Stimulated activated CD4-positive, alpha-beta T cell treated with anti-CD3 and anti-CD28 coated beads, TNF-alpha, amount 100 ng/mL, for 48 hours (primary cell): Measurements from ENCODE around the gene JADE1.

Source experiments
- DNase-seq, 3 donors: peaks; one replicate each; pipeline ENCODE4 v3.0.0-alpha.2; 2020; ENCODE audit warnings: low read depth in 3 of 3

The JADE1 gene

GRCh38 chr4:128841402-128841801 is 31.9 kb downstream of the JADE1 start:
- DNase-seq: no peak

- no peak for DNase-seq
Measured at GRCh38 chr4:128844931-128845330, 35.4 kb downstream of the JADE1 start.

- DNase-seq: no peak
Measured at GRCh38 chr4:128846063-128846462, 36.6 kb downstream of the JADE1 start.

- DNase-seq: no peak
Measured at GRCh38 chr4:128847082-128847724, 37.7 kb downstream of the JADE1 start.

DNA sequence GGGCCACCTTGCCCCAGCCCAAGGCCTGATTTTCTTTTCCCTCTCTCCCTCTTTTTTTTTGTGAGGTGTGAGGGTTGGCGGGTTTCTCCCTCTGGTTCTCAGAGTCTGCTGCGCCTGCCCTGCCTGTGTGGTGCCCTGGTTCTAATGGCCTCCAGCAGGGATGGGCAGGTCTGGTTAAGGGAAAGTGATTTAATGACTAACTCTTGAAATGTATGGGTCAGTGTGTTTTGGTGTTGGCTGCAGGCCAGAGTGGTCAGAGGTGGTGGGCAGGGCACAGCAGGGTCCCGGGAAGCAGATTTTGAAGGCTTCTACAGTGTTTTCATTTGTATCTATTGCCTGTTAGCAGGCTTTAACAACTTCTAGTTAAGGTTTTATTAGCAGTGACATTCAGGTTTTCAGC is 39.0 kb downstream of the JADE1 start:
- DNase-seq: no peak

- no peak for DNase-seq
Measured at GRCh38 chr4:128850252-128850651, 40.8 kb downstream of the JADE1 start.

DNA sequence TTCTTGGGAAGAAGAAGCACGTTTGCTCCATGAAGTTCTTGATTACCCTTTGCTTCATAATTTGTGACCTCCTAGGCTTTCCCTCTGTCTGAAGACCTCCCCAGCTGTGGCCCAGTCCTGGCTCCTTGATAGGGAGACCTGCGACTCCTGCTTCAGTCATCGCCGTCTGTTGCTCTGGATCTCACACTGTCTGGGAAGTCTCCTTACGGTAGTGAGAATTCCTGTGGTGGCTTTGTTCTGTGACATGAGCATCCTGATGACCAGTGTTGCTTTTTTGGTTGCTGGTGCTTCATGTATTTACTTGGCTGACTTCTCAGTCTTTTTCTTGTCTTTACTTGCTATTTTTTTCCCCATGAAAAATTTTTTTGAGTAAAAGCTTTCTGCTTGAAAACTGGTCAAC is 44.2 kb downstream of the JADE1 start:
- DNase-seq: no peak

- DNase-seq: no peak
Measured at GRCh38 chr4:128854433-128854832, 44.9 kb downstream of the JADE1 start.

DNA sequence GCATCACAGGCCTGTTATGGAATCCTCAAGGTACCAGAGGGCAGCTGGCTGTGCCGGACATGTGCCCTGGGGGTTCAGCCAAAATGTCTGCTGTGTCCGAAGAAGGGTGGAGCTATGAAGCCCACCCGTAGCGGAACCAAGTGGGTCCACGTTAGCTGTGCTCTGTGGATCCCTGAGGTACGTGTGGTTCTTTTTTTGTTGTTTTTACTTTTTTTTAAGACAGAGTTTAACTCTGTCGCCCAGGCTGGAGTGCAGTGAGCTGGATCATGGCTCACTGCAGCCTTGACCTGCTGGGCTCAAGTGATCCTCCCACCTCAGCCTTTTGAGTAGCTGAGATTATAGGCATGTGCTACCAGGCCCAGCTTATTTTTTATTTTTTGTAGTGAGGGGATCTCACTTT is 46.1 kb downstream of the JADE1 start:
- no peak for DNase-seq

DNA sequence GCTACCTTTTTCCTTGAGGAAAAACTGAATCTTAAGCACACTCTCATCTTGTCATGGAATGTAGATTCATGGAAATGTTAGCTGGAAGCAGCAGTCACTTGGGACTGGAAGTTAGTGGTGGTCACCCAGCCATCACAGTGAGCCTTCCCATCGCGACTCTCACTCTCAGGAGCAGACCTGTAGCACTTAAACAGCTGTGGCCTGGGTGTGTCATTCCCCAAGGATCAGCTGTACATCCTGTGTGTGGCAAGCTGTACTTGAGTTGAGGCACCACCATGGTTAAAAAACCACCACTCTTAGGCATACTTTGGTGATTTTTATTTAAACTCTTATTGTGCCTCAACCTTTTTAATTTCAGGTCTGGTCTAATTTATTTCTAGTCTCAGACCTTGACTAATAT is 46.7 kb downstream of the JADE1 start:
- no peak for DNase-seq

DNA sequence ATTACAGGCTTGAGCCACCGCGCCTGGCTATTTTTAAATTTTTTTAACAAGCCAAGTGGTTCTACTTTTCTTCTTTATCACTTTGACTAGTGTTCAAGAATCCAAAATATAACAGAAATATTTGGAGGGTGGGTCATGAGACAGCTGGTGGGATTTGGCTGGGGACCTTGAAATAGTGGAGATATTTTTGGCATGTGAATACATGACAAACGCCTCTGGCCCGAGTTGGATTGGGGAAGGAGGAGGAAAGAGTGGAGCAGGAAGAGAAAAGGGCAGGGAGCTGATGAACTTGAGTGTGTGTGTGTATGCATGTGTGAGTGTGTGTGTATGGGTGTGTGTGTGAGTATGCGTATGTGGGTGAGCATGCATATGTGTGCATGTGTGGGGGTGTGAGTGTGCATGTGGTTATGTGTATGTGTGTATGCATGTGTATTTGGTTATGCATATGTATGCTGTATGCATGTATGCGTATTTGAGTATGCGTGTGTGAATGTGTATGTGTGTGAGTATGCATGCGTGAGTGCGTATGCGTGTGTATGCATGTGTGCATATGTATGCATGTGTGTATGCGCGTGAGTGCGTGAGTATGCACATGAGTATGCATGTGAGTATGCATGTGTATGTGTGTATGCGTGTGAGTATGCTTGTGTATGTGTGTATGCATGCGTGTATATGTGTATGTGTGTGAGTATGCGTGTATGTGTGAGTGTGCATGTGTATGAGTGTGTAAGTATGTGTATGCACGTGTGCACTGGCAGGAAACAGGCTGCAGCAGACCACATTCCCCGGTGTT is 49.6 kb downstream of the JADE1 start:
- no peak for DNase-seq

DNA sequence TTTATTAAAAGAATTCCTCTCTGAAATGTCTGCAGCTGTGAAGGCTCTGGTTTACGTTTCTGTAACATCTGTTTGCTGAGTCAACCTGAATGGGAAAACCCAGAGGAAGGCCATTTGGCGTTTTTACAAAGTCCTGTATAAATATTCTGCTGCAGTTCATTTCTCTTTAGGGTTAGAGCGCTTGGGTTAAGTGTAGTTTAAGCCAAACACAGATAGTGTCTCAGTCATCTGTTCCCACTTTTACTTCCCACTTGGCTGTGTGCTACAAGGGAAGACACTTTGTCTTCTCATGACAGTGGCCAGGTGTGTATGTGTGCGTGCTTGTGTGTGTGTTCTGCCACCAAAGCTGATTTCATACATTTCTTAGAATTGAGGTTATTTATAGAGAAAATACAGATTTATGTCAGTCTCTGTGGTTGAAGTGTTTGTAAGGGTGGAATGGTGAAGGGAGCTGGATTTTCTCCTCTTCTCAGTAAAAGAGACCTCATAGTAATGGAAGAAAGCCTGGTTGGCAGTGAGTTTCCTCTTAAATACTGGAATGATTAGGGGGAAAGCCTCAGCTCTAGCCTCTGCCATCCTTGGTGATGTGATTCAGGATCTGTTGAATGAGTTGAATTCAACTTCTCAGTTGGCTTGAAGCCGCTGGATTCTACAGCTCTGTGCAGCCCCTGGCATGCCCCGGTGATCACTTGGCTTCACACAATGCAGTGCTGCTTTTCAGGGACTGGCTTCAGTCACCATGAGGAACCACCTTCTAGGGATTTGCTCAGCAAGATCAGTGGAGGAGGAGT is 50.6 kb downstream of the JADE1 start:
- no peak for DNase-seq

DNA sequence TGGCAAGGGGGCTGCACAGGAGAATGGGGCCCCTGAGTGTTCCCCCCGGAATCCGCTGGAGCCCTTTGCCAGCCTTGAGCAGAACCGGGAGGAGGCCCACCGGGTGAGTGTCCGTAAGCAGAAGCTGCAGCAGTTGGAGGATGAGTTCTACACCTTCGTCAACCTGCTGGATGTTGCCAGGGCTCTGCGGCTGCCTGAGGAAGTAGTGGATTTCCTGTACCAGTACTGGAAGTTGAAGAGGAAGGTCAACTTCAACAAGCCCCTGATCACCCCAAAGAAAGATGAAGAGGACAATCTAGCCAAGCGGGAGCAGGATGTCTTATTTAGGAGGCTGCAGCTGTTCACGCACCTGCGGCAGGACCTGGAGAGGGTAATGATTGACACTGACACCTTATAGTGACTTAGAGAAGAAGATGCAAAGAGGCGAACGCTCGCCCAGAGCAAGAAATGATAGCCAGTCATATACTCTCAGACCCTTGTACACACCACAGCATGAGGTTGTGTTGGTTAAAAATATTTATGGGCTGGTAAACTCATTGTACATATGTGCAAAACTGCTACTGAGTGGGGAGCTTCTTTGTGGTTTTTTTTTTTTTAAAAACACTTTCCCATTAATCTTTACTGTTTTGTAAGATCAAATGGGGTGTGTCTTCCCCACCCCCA is 52.5 kb downstream of the JADE1 start:
- DNase-seq: no peak

GRCh38 chr4:128862608-128863311 is 53.3 kb downstream of the JADE1 start:
- DNase-seq: peak in 2 of 3 donors; percentile 16 to 37

GRCh38 chr4:128863312-128864075 is 54.0 kb downstream of the JADE1 start:
- DNase-seq: peak; percentile 21 to 63 (median 35)

GRCh38 chr4:128865132-128865531 is 55.6 kb downstream of the JADE1 start:
- no peak for DNase-seq

DNA sequence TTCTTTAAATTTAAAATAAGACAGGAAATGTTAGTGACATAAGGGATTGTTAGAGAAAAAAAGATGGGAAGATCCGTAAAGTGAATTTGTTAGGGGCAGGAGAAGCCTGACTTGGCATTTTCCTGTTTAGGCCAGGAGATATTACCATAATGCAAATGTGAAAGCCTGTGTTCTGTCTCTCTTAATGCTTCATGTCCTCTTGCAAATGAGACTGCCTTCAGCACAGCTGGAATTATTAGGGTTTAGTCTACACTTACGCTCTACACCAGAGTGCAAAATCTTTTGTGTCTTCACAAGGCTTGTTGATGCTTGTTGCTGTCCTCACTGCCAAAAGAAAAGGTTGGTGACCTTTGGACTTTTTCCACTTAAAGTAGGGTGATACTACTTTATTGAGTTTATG is 56.8 kb downstream of the JADE1 start:
- DNase-seq: no peak

- no peak for DNase-seq
Measured at GRCh38 chr4:128866691-128867090, 57.2 kb downstream of the JADE1 start.

DNA sequence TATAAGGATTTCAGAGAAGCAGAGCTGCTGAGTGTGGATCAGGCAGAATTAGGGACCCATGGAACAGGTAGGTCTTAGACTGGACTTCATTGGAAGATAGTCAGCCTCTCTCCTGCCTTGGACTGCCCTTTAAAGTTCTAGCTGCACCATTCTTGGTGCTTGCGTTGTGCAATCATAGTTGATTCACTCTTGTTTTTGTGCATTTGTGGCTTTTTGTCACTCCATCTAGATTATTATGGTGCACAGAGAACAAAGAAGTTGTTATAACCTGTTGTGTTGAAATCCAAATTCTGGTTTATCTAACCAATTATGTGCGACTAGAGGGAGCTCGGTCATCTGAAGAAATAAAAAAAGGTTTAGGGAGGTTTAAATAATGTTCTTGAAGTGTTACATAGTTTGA is 59.3 kb downstream of the JADE1 start:
- no peak for DNase-seq

- no peak for DNase-seq
Measured at GRCh38 chr4:128869776-128870509, 60.4 kb downstream of the JADE1 start.
